Mononuclear cell (primary cell): Measurements from ENCODE around the gene PRDM16. TPM values are rescaled to one million over a fixed set of nuclear protein-coding genes. Genes with fewer than 3 reads are reported as not detected.

Experiments
- H3K27me3 ChIP-seq: 2 replicates; pipeline ENCODE4 v1.6.0; 2011; ENCODE audit warnings: low read length, control low read depth; ENCODE audit not compliant: insufficient read depth
- H3K4me1 ChIP-seq: 2 replicates; pipeline ENCODE4 v1.5.1; 2011; ENCODE audit warnings: mild to moderate bottlenecking, low read length, control low read depth; ENCODE audit not compliant: insufficient read depth
- H3K4me3 ChIP-seq: 2 replicates; pipeline ENCODE4 v1.5.1; 2011; ENCODE audit warnings: mild to moderate bottlenecking, low read length, moderate library complexity
- H3K9me3 ChIP-seq: 2 replicates; pipeline ENCODE4 v1.5.1; 2011; ENCODE audit warnings: low read depth, mild to moderate bottlenecking, control low read depth, low read length
- total RNA-seq: library from RNA; depleted of rRNA; stranded (reverse); fragments of >200 nt; gene quantifications from one replicate; pipeline ENCODE4 v1.2.3, GENCODE V29; 2012

The PRDM16 gene
- total RNA-seq, 1 donor = not detected

GRCh38 chr1:3219791-3220467 lies 150.9 kb downstream of the PRDM16 start:
- Histone ChIP-seq H3K4me1 (no peaks in the 10 kb centered on the region), H3K27me3 (no peaks in the 10 kb centered on the region)

GRCh38 chr1:3221112-3222041 lies 152.4 kb downstream of the PRDM16 start:
- no peaks in the 10 kb centered on the region for H3K27me3 ChIP-seq
- H3K4me1 ChIP-seq = no peaks in the 10 kb centered on the region
- no peak overlapping the region for H3K4me3 ChIP-seq
- no peaks in the 10 kb centered on the region for H3K9me3 ChIP-seq

More at GRCh38 chr1:3219791-3220467, 150.9 kb downstream of the PRDM16 start:
- H3K9me3 ChIP-seq = no peaks in the 10 kb centered on the region
- H3K4me3 ChIP-seq = no peak overlapping the region

- Histone ChIP-seq H3K4me3 (no peak overlapping the region), H3K27me3 (no peaks in the 10 kb centered on the region), H3K4me1 (no peaks in the 10 kb centered on the region), H3K9me3 (no peaks in the 10 kb centered on the region)
Observed at GRCh38 chr1:3222042-3222692, 153.2 kb downstream of the PRDM16 start.

GRCh38 chr1:3225661-3226060 lies 156.7 kb downstream of the PRDM16 start:
- Histone ChIP-seq H3K9me3 (no peaks in the 10 kb centered on the region), H3K27me3 (no peaks in the 10 kb centered on the region), H3K4me1 (no peaks in the 10 kb centered on the region), H3K4me3 (no peak overlapping the region)

- H3K4me3 ChIP-seq = no peak overlapping the region
Observed at GRCh38 chr1:3226191-3226590, 157.2 kb downstream of the PRDM16 start.

GRCh38 chr1:3226701-3227350 lies 157.8 kb downstream of the PRDM16 start:
- no peaks in the 10 kb centered on the region for H3K27me3 ChIP-seq
- H3K4me1 ChIP-seq = no peaks in the 10 kb centered on the region
- H3K4me3 ChIP-seq = no peak overlapping the region
- H3K9me3 ChIP-seq = no peaks in the 10 kb centered on the region

More at GRCh38 chr1:3226191-3226590, 157.2 kb downstream of the PRDM16 start:
- H3K9me3 ChIP-seq = no peaks in the 10 kb centered on the region
- no peaks in the 10 kb centered on the region for H3K27me3 ChIP-seq
- H3K4me1 ChIP-seq = no peaks in the 10 kb centered on the region

GRCh38 chr1:3227351-3227704 lies 158.3 kb downstream of the PRDM16 start:
- Histone ChIP-seq H3K27me3 (no peaks in the 10 kb centered on the region), H3K4me1 (no peaks in the 10 kb centered on the region), H3K4me3 (no peak overlapping the region), H3K9me3 (no peaks in the 10 kb centered on the region)

- no peak overlapping the region for H3K4me3 ChIP-seq
- H3K4me1 ChIP-seq = no peaks in the 10 kb centered on the region
- no peaks in the 10 kb centered on the region for H3K9me3 ChIP-seq
- no peaks in the 10 kb centered on the region for H3K27me3 ChIP-seq
Observed at GRCh38 chr1:3227893-3228292, 158.9 kb downstream of the PRDM16 start.

- Histone ChIP-seq H3K27me3 (no peaks in the 10 kb centered on the region), H3K4me3 (no peak overlapping the region), H3K9me3 (no peaks in the 10 kb centered on the region), H3K4me1 (no peaks in the 10 kb centered on the region)
Observed at GRCh38 chr1:3229081-3229725, 160.2 kb downstream of the PRDM16 start.

GRCh38 chr1:3230553-3230952 lies 161.6 kb downstream of the PRDM16 start:
- Histone ChIP-seq H3K9me3 (no peaks in the 10 kb centered on the region), H3K4me1 (no peaks in the 10 kb centered on the region)

GRCh38 chr1:3231245-3231644 lies 162.2 kb downstream of the PRDM16 start:
- Histone ChIP-seq H3K4me3 (no peak overlapping the region), H3K9me3 (no peaks in the 10 kb centered on the region), H3K27me3 (no peaks in the 10 kb centered on the region), H3K4me1 (no peaks in the 10 kb centered on the region)

More at GRCh38 chr1:3230553-3230952, 161.6 kb downstream of the PRDM16 start:
- Histone ChIP-seq H3K27me3 (no peaks in the 10 kb centered on the region), H3K4me3 (no peak overlapping the region)

- no peaks in the 10 kb centered on the region for H3K9me3 ChIP-seq
- H3K4me3 ChIP-seq = no peak overlapping the region
- H3K27me3 ChIP-seq = no peaks in the 10 kb centered on the region
- H3K4me1 ChIP-seq = no peaks in the 10 kb centered on the region
Observed at GRCh38 chr1:3231826-3232225, 162.8 kb downstream of the PRDM16 start.

- H3K27me3 ChIP-seq = no peaks in the 10 kb centered on the region
- no peak overlapping the region for H3K4me3 ChIP-seq
- no peaks in the 10 kb centered on the region for H3K9me3 ChIP-seq
Observed at GRCh38 chr1:3233031-3233430, 164.0 kb downstream of the PRDM16 start.

GRCh38 chr1:3233551-3233950 lies 164.5 kb downstream of the PRDM16 start:
- Histone ChIP-seq H3K4me1 (no peaks in the 10 kb centered on the region), H3K9me3 (no peaks in the 10 kb centered on the region), H3K27me3 (no peaks in the 10 kb centered on the region), H3K4me3 (no peak overlapping the region)

More at GRCh38 chr1:3233031-3233430, 164.0 kb downstream of the PRDM16 start:
- no peaks in the 10 kb centered on the region for H3K4me1 ChIP-seq
